Measurements from ENCODE around the gene MATCAP1.

The MATCAP1 gene

GRCh38 chr16:67194260-67194659 is 10.5 kb upstream of the MATCAP1 start:
- TF ChIP-seq CTCF (IDR thresholded peaks at IDR 0.05; ENCODE audit: low read depth, low read length), result no peak

GRCh38 chr16:67193536-67193935 is 9.8 kb upstream of the MATCAP1 start:
- no peak for TF ChIP-seq CTCF (IDR thresholded peaks at IDR 0.05; ENCODE audit: low read depth, low read length)

More at GRCh38 chr16:67194260-67194659, 10.5 kb upstream of the MATCAP1 start:
- H3K4me3 ChIP-seq (ENCODE audit: low read depth, low read length), result no peak overlapping the region

GRCh38 chr16:67192781-67193361 is 9.1 kb upstream of the MATCAP1 start:
- H3K4me3 ChIP-seq (ENCODE audit: low read depth, low read length), result peak overlapping the region; percentile 97
- TF ChIP-seq CTCF (IDR thresholded peaks at IDR 0.05; ENCODE audit: low read depth, low read length), result no peak

More at GRCh38 chr16:67193536-67193935, 9.8 kb upstream of the MATCAP1 start:
- H3K4me3 ChIP-seq (ENCODE audit: low read depth, low read length), result peak overlapping the region; percentile 97

- peak within 1 kb of the TSS; percentile 97 for H3K4me3 ChIP-seq (ENCODE audit: low read depth, low read length)
- no peak for TF ChIP-seq CTCF (IDR thresholded peaks at IDR 0.05; ENCODE audit: low read depth, low read length)
Measured at GRCh38 chr16:67191995-67192681, 8.4 kb upstream of the MATCAP1 start, which contains the start of gene E2F4. E2F4 (plus strand) TSS chr16:67192155; CDS start chr16:67192228, 73 bp downstream.

- peak overlapping the region; percentile 97 for H3K4me3 ChIP-seq (ENCODE audit: low read depth, low read length)
Measured at GRCh38 chr16:67191411-67191994, 7.7 kb upstream of the MATCAP1 start.

GRCh38 chr16:67190448-67191399 is 7.0 kb upstream of the MATCAP1 start:
- TF ChIP-seq CTCF (IDR thresholded peaks at IDR 0.05; ENCODE audit: low read depth, low read length), result no peak

More at GRCh38 chr16:67191411-67191994, 7.7 kb upstream of the MATCAP1 start:
- TF ChIP-seq CTCF (IDR thresholded peaks at IDR 0.05; ENCODE audit: low read depth, low read length), result no peak

More at GRCh38 chr16:67190448-67191399, 7.0 kb upstream of the MATCAP1 start:
- H3K4me3 ChIP-seq (ENCODE audit: low read depth, low read length), result no peak overlapping the region

Data from WI38 (cell line).